AG04449 (cell line): ENCODE measurements around the gene DRD2.

ENCODE experiments used
- CTCF ChIA-PET: fragments of 350-600 bp; formaldehyde crosslinking; extraction: SDS; loops from one replicate; lab custom pipeline; 2021; ENCODE audit warnings: antibody characterized with exemption; lab: Yijun Ruan, JAX
- POLR2A ChIA-PET: fragments of 400-600, 350-600 bp; formaldehyde crosslinking; extraction: SDS; loops from one replicate; lab custom pipeline; 2020; ENCODE audit warnings: antibody characterized with exemption, inconsistent platforms; lab: Yijun Ruan, JAX
- DNase-seq: peaks from one replicate; pipeline ENCODE4 v3.0.0-alpha.2; 2010; ENCODE audit warnings: low read depth, low spot score
- H3K4me3 ChIP-seq: 2 replicates; pipeline ENCODE4 v1.5.1; 2011; ENCODE audit warnings: low read depth, mild to moderate bottlenecking, control low read depth, low read length
- TF ChIP-seq, protein P1 (sequence below): IDR thresholded peaks from one replicate; pipeline ENCODE4 v1.5.1; 2011; ENCODE audit warnings: mild to moderate bottlenecking, moderate library complexity, low read length, control low read depth, inconsistent platforms; ENCODE audit not compliant: insufficient read depth; ENCODE audit errors: missing control alignments

Gene DRD2

DNA sequence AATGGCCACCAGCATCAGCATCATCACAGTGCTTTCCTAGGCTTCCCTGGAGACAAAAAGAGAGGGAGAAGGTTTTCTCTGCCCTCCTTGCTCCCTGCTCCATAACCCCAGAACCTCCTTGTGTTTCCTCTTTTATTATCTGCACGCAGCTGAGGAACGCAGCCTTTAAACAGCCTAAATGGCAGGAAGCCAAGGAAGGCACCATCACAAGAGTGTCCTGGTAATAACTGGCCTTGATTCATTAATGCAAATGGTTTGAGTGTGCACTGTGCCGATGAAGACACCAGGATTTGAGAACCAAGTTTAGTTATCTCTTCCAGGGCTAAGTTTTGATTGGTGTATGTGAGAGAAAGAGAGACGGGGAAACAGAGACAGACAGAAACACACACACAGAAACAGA lies 29.4 kb upstream of the DRD2 start:
- no peak overlapping the region for H3K4me3 ChIP-seq
- no peak for DNase-seq
- ChIA-PET CTCF (no interaction called here), POLR2A (no interaction called here)
- TF ChIP-seq, protein P1, sequence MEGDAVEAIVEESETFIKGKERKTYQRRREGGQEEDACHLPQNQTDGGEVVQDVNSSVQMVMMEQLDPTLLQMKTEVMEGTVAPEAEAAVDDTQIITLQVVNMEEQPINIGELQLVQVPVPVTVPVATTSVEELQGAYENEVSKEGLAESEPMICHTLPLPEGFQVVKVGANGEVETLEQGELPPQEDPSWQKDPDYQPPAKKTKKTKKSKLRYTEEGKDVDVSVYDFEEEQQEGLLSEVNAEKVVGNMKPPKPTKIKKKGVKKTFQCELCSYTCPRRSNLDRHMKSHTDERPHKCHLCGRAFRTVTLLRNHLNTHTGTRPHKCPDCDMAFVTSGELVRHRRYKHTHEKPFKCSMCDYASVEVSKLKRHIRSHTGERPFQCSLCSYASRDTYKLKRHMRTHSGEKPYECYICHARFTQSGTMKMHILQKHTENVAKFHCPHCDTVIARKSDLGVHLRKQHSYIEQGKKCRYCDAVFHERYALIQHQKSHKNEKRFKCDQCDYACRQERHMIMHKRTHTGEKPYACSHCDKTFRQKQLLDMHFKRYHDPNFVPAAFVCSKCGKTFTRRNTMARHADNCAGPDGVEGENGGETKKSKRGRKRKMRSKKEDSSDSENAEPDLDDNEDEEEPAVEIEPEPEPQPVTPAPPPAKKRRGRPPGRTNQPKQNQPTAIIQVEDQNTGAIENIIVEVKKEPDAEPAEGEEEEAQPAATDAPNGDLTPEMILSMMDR, result no peak

- no peak for DNase-seq
- ChIA-PET POLR2A (no interaction called here), CTCF (no interaction called here)
- no peak overlapping the region for H3K4me3 ChIP-seq
- TF ChIP-seq, protein P1, result no peak
Observed at GRCh38 chr11:113504071-113504470, 28.9 kb upstream of the DRD2 start.

DNA sequence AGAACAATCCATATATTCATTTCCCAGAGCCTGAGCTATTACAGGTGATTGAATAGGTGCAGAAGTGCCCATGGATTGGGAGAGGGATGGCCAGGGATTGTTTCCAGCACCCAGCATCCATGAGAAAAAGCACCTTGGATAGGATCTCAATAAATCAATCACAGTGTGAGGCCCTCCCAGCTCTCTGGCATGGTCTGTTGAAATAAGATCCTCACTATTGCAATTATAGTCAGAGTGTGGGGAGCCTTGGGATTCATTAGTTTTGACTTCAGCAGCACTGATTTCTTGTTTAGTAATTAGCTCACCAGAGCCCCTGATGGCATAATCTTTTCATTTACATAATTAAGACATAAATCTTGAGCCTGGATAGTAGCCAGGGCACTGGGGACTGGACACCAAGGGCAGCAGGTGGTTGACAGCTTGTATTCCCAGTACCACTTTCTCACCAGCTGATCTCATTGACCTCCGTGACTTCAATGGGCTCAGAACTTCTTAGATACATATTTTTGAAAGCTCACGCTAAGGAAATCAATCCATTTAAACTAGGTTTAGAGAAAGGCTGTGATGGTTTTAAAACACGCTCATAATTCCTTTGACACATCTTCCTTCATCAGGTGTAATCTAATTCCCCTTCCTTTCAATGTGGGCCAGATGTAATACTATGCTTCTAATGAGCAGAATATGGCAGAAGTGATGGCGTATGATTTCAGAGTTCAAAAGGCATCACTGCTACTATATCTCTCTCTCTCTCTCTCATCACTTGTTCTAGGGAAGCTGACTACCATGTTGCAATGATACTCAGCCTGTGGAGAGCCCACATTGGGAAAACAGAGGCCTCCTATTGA lies 22.1 kb upstream of the DRD2 start:
- CTCF ChIA-PET, result no interaction called here
- POLR2A ChIA-PET, result no interaction called here
- no peak overlapping the region for H3K4me3 ChIP-seq
- DNase-seq, result no peak
- TF ChIP-seq, protein P1, result no peak

DNA sequence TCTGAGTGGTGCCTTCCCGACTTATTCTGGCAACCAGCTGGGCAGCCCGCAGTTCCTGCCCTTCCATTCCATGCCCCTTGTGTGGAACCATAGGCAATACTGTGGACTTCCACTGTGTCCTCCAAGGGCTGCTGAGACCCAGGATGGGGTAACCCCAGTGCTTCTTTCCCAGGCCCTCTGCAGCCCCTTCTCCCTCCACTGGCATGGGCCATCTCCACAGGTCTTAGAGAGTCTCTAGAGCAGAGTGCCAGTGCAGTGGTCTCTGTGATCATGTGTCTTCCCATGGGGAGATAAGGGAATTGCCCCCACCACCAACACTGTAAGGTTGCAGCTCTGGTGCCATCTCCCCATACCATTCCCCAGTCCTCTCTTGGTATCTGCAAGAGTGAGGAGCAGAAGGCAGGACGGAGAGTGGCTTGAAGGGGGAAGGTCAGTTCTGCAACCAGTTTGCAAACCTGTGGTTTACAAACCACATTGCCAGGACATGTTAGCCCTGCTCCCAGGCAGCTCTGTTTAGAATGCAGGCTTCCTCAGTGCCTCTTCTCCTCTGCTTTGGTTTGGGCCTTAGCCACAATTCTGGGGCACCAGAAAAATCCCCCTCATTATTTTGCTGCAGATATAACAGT lies 20.9 kb upstream of the DRD2 start:
- POLR2A ChIA-PET, result no interaction called here
- TF ChIP-seq, protein P1, result no peak
- no peak overlapping the region for H3K4me3 ChIP-seq
- no peak for DNase-seq
- CTCF ChIA-PET, result no interaction called here

DNA sequence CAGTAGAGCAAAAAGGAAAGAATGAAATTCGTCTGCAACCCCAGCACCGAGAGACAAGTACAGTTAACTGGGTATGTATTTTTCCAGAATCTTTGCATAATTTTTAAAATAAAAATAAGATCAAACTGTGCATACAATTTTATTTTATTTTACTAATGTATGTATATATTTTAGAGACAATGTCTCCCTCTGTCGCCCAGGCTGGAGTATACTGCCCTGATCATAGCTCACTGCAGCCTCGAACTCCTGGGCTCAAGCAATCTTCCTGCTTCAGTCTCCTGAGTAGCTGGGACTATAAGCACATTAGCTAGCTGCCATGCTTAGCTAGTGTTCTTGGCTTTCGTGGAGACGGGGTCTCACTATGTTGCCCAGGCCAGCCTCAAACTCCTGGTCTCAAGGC lies 18.8 kb upstream of the DRD2 start:
- ChIA-PET CTCF (interaction anchor here (0.9 to 1.9 kb wide), 3 partner anchors 187 to 191 kb away, joined by 3 to 6 read pairs (median 6); no protein-coding TSS in a partner anchor), POLR2A (no interaction called here)
- no peak overlapping the region for H3K4me3 ChIP-seq
- DNase-seq, result no peak
- TF ChIP-seq, protein P1, result no peak

- no peak overlapping the region for H3K4me3 ChIP-seq
- TF ChIP-seq, protein P1, result no peak
- ChIA-PET CTCF (interaction anchor here (0.9 to 1.9 kb wide), 5 partner anchors 38 to 237 kb away, joined by 3 to 6 read pairs (median 4); no protein-coding TSS in a partner anchor), POLR2A (no interaction called here)
- no peak for DNase-seq
Observed at GRCh38 chr11:113493206-113493605, 18.0 kb upstream of the DRD2 start.
